ENCODE data around the gene DCAF4L1. TPM values are rescaled to one million over a fixed set of nuclear protein-coding genes. Genes with fewer than 3 reads are reported as not detected.

The DCAF4L1 gene, protein sequence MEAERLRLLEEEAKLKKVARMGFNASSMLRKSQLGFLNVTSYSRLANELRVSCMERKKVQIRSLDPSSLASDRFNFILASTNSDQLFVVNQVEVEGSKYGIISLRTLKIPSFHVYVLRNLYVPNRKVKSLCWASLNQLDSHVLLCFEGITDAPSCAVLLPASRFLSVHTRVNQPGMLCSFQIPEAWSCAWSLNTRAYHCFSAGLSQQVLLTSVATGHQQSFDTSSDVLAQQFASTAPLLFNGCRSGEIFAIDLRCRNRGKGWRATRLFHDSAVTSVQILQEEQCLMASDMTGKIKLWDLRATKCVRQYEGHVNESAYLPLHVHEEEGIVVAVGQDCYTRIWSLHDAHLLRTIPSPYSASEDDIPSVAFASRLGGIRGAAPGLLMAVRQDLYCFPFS
- 0.22 and 0.26 TPM in 2 replicates for total RNA-seq

GRCh38 chr4:41981456-41981855 lies at the start of gene DCAF4L1:
Gene DCAF4L1, plus strand, starts transcription at chr4:41981756. Its CDS starts 37 bp downstream, at chr4:41981793.

DNA sequence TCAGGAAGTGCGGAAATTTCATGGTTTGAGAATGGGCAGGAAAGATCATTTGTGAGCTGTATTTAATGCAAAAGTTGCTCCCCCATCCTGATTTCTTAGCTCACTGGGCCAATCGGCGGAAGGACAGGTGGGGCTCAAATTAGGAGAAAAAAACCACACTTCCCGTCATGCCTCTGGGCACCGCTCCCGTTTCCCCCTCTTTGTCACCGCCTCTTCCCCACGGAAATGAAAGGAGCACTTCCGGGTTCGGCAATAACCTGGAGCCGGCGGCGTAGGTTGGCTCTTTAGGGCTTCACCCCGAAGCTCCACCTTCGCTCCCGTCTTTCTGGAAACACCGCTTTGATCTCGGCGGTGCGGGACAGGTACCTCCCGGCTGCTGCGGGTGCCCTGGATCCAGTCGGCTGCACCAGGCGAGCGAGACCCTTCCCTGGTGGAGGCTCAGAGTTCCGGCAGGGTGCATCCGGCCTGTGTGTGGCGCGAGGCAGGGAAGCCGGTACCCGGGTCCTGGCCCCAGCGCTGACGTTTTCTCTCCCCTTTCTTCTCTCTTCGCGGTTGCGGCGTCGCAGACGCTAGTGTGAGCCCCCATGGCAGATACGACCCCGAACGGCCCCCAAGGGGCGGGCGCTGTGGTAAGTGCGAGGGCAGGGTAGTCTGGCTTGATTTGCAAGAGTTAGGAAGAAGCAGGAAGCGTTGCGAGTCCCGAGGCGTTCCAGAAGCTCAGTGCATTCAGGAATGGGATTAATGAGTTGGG lies 46.5 kb upstream of the DCAF4L1 start, which contains the start of gene TMEM33:
TMEM33 (plus strand) TSS at position 529 of the 751 bp plus-strand sequence; CDS start at position 585, 56 bp downstream.

DNA sequence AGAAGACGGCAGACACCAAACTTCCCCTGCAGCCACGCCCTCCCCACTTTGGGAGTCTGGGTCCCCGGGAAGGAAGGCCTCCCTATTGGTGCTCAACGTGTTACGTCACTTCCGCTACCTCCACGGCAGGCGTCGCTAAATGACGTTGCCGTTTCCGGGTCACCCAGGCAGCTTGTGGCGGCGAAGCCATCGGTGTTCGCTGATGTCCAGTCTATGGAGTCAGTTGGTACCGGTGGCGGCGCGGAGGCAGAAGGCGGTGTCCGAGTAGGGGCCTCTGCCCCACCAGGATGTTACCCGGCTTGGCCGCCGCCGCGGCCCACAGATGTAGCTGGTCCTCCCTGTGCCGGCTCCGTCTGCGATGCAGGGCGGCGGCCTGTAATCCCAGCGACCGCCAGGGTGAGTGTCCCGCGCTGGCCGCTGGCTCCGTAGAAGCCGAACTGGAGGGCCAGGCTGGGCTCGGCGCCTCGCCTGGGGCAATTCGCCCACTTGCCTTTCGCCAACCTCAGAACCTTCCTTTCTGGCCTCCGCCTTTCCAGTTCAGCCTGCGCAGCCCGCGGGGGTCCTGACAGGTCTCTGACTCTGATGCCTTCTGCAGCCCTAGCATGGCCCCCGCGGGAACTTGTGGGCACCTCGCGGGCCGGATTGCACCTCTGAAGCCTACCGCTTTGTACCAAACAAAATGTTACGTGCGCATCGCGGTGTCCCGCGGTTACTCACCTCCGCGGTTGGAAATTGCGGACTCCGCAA lies 9.0 kb downstream of the DCAF4L1 start, which contains the start of gene SLC30A9:
SLC30A9 (plus strand) TSS at position 166 of the 747 bp plus-strand sequence; CDS start at position 288, 122 bp downstream.

Other genes starting within 250 kb of the DCAF4L1 start
- gene PHOX2B, start 233.0 kb upstream of the DCAF4L1 start, total RNA-seq, result not detected in 2 replicates
- gene TMEM33, start 46.3 kb upstream of the DCAF4L1 start, total RNA-seq, result 54.0 and 55.6 TPM in 2 replicates
- 73.6 and 76.8 TPM in 2 replicates for gene SLC30A9, start 8.8 kb downstream of the DCAF4L1 start, total RNA-seq
- 0.11 TPM in 1 of 2 replicates, not detected in the other for gene BEND4, start 170.9 kb downstream of the DCAF4L1 start, total RNA-seq

All from articular chondrocyte of knee joint (primary cell).